OCI-LY1 (cell line): Measurements from ENCODE around the gene MRPL23.

ENCODE experiments used
- H2AFZ ChIP-seq: fragments of 200-600 bp; sonication (generic), shearing (Covaris generic); 2 replicates; pipeline ENCODE4 v1.6.0; 2014; ENCODE audit warnings: antibody characterized with exemption, mild to moderate bottlenecking, low read length
- H3F3A ChIP-seq: fragments of 200-600 bp; sonication (generic), shearing (Covaris generic); 2 replicates; pipeline ENCODE4 v1.6.0; 2014; ENCODE audit warnings: mild to moderate bottlenecking, antibody characterized with exemption, low read length, moderate library complexity; ENCODE audit not compliant: insufficient read depth
- H3K27ac ChIP-seq: fragments of 200-600 bp; sonication (generic); 2 replicates; pipeline ENCODE4 v1.5.1; 2014; ENCODE audit warnings: low read length, mixed run types, mild to moderate bottlenecking, low read depth; ENCODE audit not compliant: poor library complexity, severe bottlenecking
- H3K27me3 ChIP-seq: fragments of 200-600 bp; sonication (generic); 2 replicates; pipeline ENCODE4 v1.6.0; 2014; ENCODE audit warnings: antibody characterized with exemption, mild to moderate bottlenecking, low read length, moderate library complexity; ENCODE audit not compliant: insufficient read depth
- H3K36me3 ChIP-seq: fragments of 200-600 bp; sonication (generic); 2 replicates; pipeline ENCODE4 v1.6.1; 2014; ENCODE audit warnings: mild to moderate bottlenecking, antibody characterized with exemption, low read length, moderate library complexity, mixed read lengths; ENCODE audit not compliant: insufficient read depth
- H3K4me1 ChIP-seq: fragments of 200-600 bp; sonication (generic); 2 replicates; pipeline ENCODE4 v1.5.1; 2014; ENCODE audit warnings: mild to moderate bottlenecking, low read length, moderate library complexity; ENCODE audit not compliant: insufficient read depth, severe bottlenecking
- H3K4me2 ChIP-seq: fragments of 200-600 bp; sonication (generic), shearing (Covaris generic); 2 replicates; pipeline ENCODE4 v1.6.1; 2014; ENCODE audit warnings: low read length
- H3K4me3 ChIP-seq: fragments of 200-600 bp; sonication (generic); 2 replicates; pipeline ENCODE4 v1.5.1; 2014; ENCODE audit warnings: low read length, low read depth, mild to moderate bottlenecking, mixed read lengths; ENCODE audit not compliant: poor library complexity, severe bottlenecking
- H3K79me2 ChIP-seq: fragments of 200-600 bp; shearing (Covaris generic); 2 replicates; pipeline ENCODE4 v1.6.1; 2016; ENCODE audit warnings: mixed run types, low read length, mixed read lengths; ENCODE audit not compliant: insufficient read depth
- H3K9ac ChIP-seq: fragments of 200-600 bp; sonication (generic), shearing (Covaris generic); 2 replicates; pipeline ENCODE4 v1.6.1; 2014; ENCODE audit warnings: mild to moderate bottlenecking, low read length, mixed read lengths
- H3K9me2 ChIP-seq: fragments of 200-600 bp; sonication (generic), shearing (Covaris generic); 2 replicates; pipeline ENCODE4 v1.6.1; 2014; ENCODE audit warnings: low read depth, mild to moderate bottlenecking, low read length, mixed read lengths
- H3K9me3 ChIP-seq: fragments of 200-600 bp; shearing (Covaris generic); 2 replicates; pipeline ENCODE4 v1.6.1; 2014; ENCODE audit warnings: low read length, mixed read lengths
- H4K20me1 ChIP-seq: fragments of 200-600 bp; sonication (generic), shearing (Covaris generic); 2 replicates; pipeline ENCODE4 v1.6.0; 2016; ENCODE audit warnings: mild to moderate bottlenecking, low read length; ENCODE audit not compliant: insufficient read depth
- CTCF ChIP-seq: fragments of 200-600 bp; sonication (generic), shearing (Covaris generic); IDR thresholded peaks from 2 replicates; pipeline ENCODE4 v1.5.1; 2017; ENCODE audit warnings: mild to moderate bottlenecking, antibody characterized with exemption, low read length, moderate library complexity, mixed read lengths
- EZH2 ChIP-seq: fragments of 200-600 bp; sonication (generic), shearing (Covaris generic); IDR thresholded peaks from 2 replicates; pipeline ENCODE4 v1.8.0; 2017; ENCODE audit warnings: borderline replicate concordance, mixed run types, mild to moderate bottlenecking, antibody characterized with exemption, low read length, moderate library complexity, mixed read lengths

MRPL23 gene

GRCh38 chr11:1969776-1970175, 22.6 kb downstream of the MRPL23 start:
- TF ChIP-seq EZH2 (no peak), CTCF (no peak)
- no peaks in the 10 kb centered on the region for H3K79me2 ChIP-seq
- no peak overlapping the region for H3K4me3 ChIP-seq
- H2AFZ ChIP-seq: no peak overlapping the region
- no peaks in the 10 kb centered on the region for H3F3A ChIP-seq
- H3K27me3 ChIP-seq: no peaks in the 10 kb centered on the region
- no peaks in the 10 kb centered on the region for H3K9me3 ChIP-seq
- H3K4me1 ChIP-seq: no peaks in the 10 kb centered on the region
- H4K20me1 ChIP-seq: no peaks in the 10 kb centered on the region
- H3K9ac ChIP-seq: no peak overlapping the region
- H3K27ac ChIP-seq: no peak overlapping the region
- H3K36me3 ChIP-seq: no peaks in the 10 kb centered on the region
- no peak overlapping the region for H3K4me2 ChIP-seq
- no peaks in the 10 kb centered on the region for H3K9me2 ChIP-seq

- Histone ChIP-seq H3K9me3 (no peaks in the 10 kb centered on the region), H3K4me1 (no peaks in the 10 kb centered on the region), H3K27me3 (no peaks in the 10 kb centered on the region), H3K9me2 (no peaks in the 10 kb centered on the region), H3K9ac (no peak overlapping the region), H3K79me2 (no peaks in the 10 kb centered on the region), H2AFZ (no peak overlapping the region), H3K36me3 (no peaks in the 10 kb centered on the region), H3K4me2 (no peak overlapping the region), H4K20me1 (no peaks in the 10 kb centered on the region), H3K4me3 (no peak overlapping the region), H3F3A (no peaks in the 10 kb centered on the region), H3K27ac (no peak overlapping the region)
- no peak for TF ChIP-seq EZH2
- no peak for TF ChIP-seq CTCF
Observed at GRCh38 chr11:1970956-1971355, 23.8 kb downstream of the MRPL23 start.

GRCh38 chr11:1975185-1975584, 28.1 kb downstream of the MRPL23 start:
- Histone ChIP-seq H3K27me3 (no peaks in the 10 kb centered on the region), H3K9ac (no peak overlapping the region), H3K4me1 (no peaks in the 10 kb centered on the region)

More at GRCh38 chr11:1975185-1975584, 28.1 kb downstream of the MRPL23 start:
- Histone ChIP-seq H4K20me1 (no peaks in the 10 kb centered on the region), H3K27ac (no peak overlapping the region), H3F3A (no peaks in the 10 kb centered on the region), H3K4me3 (no peak overlapping the region), H3K79me2 (no peaks in the 10 kb centered on the region), H3K9me2 (no peaks in the 10 kb centered on the region), H3K4me2 (no peak overlapping the region), H3K9me3 (no peaks in the 10 kb centered on the region), H3K36me3 (no peaks in the 10 kb centered on the region), H2AFZ (no peak overlapping the region)
- TF ChIP-seq EZH2 (no peak), CTCF (no peak)
